Hepatocyte (in vitro differentiated cells): ENCODE measurements around the gene GRXCR2.

ENCODE experiments used
- EZH2 ChIP-seq: fragments of 200-600 bp; sonication (generic); IDR thresholded peaks from 2 replicates; pipeline ENCODE4 v1.6.1; 2016; ENCODE audit warnings: antibody characterized with exemption, mild to moderate bottlenecking, borderline replicate concordance
- EZH2phosphoT487 ChIP-seq: fragments of 200-600 bp; sonication (generic); IDR thresholded peaks from one replicate; pipeline ENCODE4 v1.6.1; 2018; ENCODE audit warnings: antibody characterized with exemption, mild to moderate bottlenecking, low read depth, moderate library complexity; ENCODE audit not compliant: unreplicated experiment, severe bottlenecking
- TF ChIP-seq, protein P1 (sequence below): fragments of 200-600 bp; sonication (generic); IDR thresholded peaks from 2 replicates; pipeline ENCODE4 v1.5.1; 2016; ENCODE audit warnings: antibody characterized with exemption, mild to moderate bottlenecking; ENCODE audit not compliant: poor library complexity

GRCh38 chr5:145908206-145908960 is 35.6 kb upstream of the GRXCR2 start:
- TF ChIP-seq, protein P1, sequence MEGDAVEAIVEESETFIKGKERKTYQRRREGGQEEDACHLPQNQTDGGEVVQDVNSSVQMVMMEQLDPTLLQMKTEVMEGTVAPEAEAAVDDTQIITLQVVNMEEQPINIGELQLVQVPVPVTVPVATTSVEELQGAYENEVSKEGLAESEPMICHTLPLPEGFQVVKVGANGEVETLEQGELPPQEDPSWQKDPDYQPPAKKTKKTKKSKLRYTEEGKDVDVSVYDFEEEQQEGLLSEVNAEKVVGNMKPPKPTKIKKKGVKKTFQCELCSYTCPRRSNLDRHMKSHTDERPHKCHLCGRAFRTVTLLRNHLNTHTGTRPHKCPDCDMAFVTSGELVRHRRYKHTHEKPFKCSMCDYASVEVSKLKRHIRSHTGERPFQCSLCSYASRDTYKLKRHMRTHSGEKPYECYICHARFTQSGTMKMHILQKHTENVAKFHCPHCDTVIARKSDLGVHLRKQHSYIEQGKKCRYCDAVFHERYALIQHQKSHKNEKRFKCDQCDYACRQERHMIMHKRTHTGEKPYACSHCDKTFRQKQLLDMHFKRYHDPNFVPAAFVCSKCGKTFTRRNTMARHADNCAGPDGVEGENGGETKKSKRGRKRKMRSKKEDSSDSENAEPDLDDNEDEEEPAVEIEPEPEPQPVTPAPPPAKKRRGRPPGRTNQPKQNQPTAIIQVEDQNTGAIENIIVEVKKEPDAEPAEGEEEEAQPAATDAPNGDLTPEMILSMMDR, result peak; percentile 23
- no peak for TF ChIP-seq EZH2phosphoT487
- TF ChIP-seq EZH2, result no peak
